Measurements from ENCODE around the gene ACTL6A.

ACTL6A gene

GRCh38 chr3:179562591-179563270 lies at the start of gene ACTL6A:
Gene ACTL6A (plus strand): TSS chr3:179562926. CDS start chr3:179563093, 167 bp downstream.
- TF ChIP-seq GATA2 (IDR thresholded peaks at IDR 0.05; ENCODE audit: low read depth, low read length) (no peak), GATA3 (IDR thresholded peaks at IDR 0.05; ENCODE audit: low read depth, low read length) (no peak)

DNA sequence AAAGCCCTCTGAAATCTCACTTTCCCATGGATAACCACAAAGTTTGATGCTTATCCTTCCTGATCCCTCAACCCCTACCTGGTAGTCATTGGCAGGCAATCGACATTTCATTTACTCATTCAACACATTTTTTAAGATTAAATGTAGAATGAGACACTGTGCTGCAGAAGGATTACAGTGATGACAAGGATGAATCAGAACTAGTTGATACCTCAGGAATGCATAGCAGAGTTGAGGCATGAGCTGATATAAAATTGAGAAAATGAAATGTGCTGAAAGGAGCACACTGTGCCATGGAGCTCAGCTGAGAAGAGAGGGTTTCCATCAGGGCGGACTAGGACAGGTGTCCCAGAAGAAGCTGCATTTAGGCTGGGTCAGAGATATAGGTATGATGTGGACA lies 48.9 kb upstream of the ACTL6A start:
- TF ChIP-seq GATA2 (IDR thresholded peaks at IDR 0.05; ENCODE audit: low read depth, low read length) (no peak), GATA3 (IDR thresholded peaks at IDR 0.05; ENCODE audit: low read depth, low read length) (no peak)

GRCh38 chr3:179526482-179526881 lies 36.2 kb upstream of the ACTL6A start:
- TF ChIP-seq GATA3 (IDR thresholded peaks at IDR 0.05; ENCODE audit: low read depth, low read length) (no peak), GATA2 (IDR thresholded peaks at IDR 0.05; ENCODE audit: low read depth, low read length) (no peak)

DNA sequence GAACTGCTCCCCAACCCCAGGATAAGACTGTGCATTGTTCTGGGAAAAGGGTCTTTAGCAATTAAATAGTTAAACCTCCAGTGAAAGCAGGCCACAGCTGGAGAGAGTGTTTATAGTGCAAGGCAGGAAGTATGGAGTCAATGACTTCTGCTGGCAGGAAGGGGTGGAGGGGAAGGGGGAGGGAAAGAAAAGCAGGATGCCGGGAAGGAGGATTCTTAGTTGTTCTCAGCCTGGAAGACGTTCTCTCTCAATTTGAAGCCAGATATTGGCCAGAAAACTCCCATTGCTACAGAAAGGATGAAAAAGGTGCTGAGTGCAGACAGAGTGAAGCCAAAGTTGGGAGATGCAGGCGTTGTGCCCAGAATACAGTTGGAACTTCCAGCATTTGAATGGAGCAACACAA lies 35.7 kb upstream of the ACTL6A start:
- no peak for TF ChIP-seq GATA2 (IDR thresholded peaks at IDR 0.05; ENCODE audit: low read depth, low read length)
- no peak for TF ChIP-seq GATA3 (IDR thresholded peaks at IDR 0.05; ENCODE audit: low read depth, low read length)

DNA sequence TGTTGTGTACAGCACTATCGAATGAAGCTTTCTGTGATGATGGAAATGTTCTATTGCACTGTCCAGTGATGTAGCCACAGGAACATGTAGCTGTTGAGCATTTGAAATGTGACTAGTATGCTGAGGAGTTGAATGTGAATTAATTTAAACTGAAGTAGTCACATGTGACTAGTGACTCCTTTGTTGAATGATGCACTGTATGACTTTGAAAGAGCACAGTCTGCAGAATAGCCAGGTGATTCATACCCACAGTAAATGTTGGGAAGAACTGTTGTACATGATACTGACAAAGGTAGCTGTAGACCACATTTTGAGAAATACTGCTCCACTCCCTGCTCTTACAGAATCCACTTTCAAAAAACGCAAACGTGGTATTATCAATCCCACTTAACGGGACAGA lies 34.0 kb upstream of the ACTL6A start:
- TF ChIP-seq GATA2 (IDR thresholded peaks at IDR 0.05; ENCODE audit: low read depth, low read length): no peak
- no peak for TF ChIP-seq GATA3 (IDR thresholded peaks at IDR 0.05; ENCODE audit: low read depth, low read length)

GRCh38 chr3:179531576-179531975 lies 31.1 kb upstream of the ACTL6A start:
- TF ChIP-seq GATA3 (IDR thresholded peaks at IDR 0.05; ENCODE audit: low read depth, low read length) (no peak), GATA2 (IDR thresholded peaks at IDR 0.05; ENCODE audit: low read depth, low read length) (no peak)

- TF ChIP-seq GATA2 (IDR thresholded peaks at IDR 0.05; ENCODE audit: low read depth, low read length) (no peak), GATA3 (IDR thresholded peaks at IDR 0.05; ENCODE audit: low read depth, low read length) (no peak)
Measured at GRCh38 chr3:179533274-179533673, 29.5 kb upstream of the ACTL6A start.

GRCh38 chr3:179536256-179536655 lies 26.5 kb upstream of the ACTL6A start:
- no peak for TF ChIP-seq GATA2 (IDR thresholded peaks at IDR 0.05; ENCODE audit: low read depth, low read length)

GRCh38 chr3:179541094-179541493 lies 21.6 kb upstream of the ACTL6A start:
- TF ChIP-seq GATA3 (IDR thresholded peaks at IDR 0.05; ENCODE audit: low read depth, low read length): no peak
- no peak for TF ChIP-seq GATA2 (IDR thresholded peaks at IDR 0.05; ENCODE audit: low read depth, low read length)

- TF ChIP-seq GATA2 (IDR thresholded peaks at IDR 0.05; ENCODE audit: low read depth, low read length) (no peak), GATA3 (IDR thresholded peaks at IDR 0.05; ENCODE audit: low read depth, low read length) (no peak)
Measured at GRCh38 chr3:179541596-179541995, 21.1 kb upstream of the ACTL6A start.

- TF ChIP-seq GATA2 (IDR thresholded peaks at IDR 0.05; ENCODE audit: low read depth, low read length) (no peak), GATA3 (IDR thresholded peaks at IDR 0.05; ENCODE audit: low read depth, low read length) (no peak)
Measured at GRCh38 chr3:179542375-179542774, 20.4 kb upstream of the ACTL6A start.

GRCh38 chr3:179544981-179545645 lies 17.6 kb upstream of the ACTL6A start:
- TF ChIP-seq GATA3 (IDR thresholded peaks at IDR 0.05; ENCODE audit: low read depth, low read length): no peak
- no peak for TF ChIP-seq GATA2 (IDR thresholded peaks at IDR 0.05; ENCODE audit: low read depth, low read length)

GRCh38 chr3:179546814-179547241 lies 15.9 kb upstream of the ACTL6A start:
- TF ChIP-seq GATA2 (IDR thresholded peaks at IDR 0.05; ENCODE audit: low read depth, low read length): no peak
- no peak for TF ChIP-seq GATA3 (IDR thresholded peaks at IDR 0.05; ENCODE audit: low read depth, low read length)

DNA sequence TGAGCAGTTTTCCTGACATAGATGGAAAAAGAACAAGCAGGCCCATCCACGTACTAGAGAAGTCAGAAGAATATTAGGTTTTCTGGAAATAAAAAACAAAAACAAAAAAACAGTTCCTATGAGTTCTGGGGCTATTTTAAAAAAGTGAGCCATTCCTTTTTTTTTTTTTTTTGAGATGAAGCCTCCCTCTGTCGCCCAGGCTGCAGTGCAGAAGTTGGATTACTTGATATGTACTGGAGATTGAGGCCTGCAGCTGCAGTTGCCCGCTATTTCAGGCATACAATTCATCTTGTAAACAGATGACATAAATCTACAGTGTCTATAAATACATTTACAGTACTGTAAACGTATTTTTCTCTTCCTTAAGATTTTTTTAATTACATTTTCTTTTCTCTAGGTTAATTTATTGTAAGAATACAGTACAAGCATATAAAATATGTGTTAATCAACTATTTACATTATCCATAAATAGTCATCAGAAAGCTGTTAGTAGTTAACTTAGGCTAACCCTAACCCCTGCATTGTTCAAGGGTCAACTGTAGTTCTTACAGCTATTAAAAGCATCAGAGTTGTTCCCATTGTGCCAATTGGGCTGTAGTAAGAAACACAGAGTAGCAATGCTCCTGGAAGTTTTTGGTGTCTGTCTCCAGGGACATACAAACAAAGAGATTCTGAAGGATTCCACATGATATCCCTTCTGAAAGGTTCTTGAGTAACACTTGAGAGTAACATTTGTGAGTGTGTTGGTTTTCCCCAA lies 11.2 kb upstream of the ACTL6A start:
- TF ChIP-seq GATA3 (IDR thresholded peaks at IDR 0.05; ENCODE audit: low read depth, low read length): no peak
- TF ChIP-seq GATA2 (IDR thresholded peaks at IDR 0.05; ENCODE audit: low read depth, low read length): no peak

Data from SH-SY5Y (cell line).